Brain microvascular endothelial cell (primary cell): Measurements from ENCODE around the gene ZBTB7C.

ENCODE experiments used
- DNase-seq: peaks from one replicate; pipeline ENCODE4 v3.0.0-alpha.2; 2020
- H3K27ac ChIP-seq: fragments of 250-450 bp; sonication (Bioruptor Pico); 2 replicates; pipeline ENCODE4 v1.5.1; 2020; ENCODE audit warnings: mild to moderate bottlenecking, moderate library complexity
- H3K27me3 ChIP-seq: fragments of 250-450 bp; sonication (Bioruptor Pico); replicated peaks from 2 replicates; pipeline ENCODE4 v1.5.1; 2020; ENCODE audit warnings: mild to moderate bottlenecking
- H3K36me3 ChIP-seq: fragments of 250-450 bp; sonication (Bioruptor Pico); replicated peaks from 2 replicates; pipeline ENCODE4 v1.5.1; 2020; ENCODE audit warnings: mild to moderate bottlenecking
- H3K4me3 ChIP-seq: 2 replicates; pipeline ENCODE4 v1.5.1; 2011; ENCODE audit warnings: low read depth, mild to moderate bottlenecking, control low read depth, low read length, moderate library complexity
- CTCF ChIP-seq: IDR thresholded peaks from 2 replicates; pipeline ENCODE4 v1.5.1; 2011; ENCODE audit warnings: low read depth, mild to moderate bottlenecking, moderate library complexity, low read length, control low read depth, inconsistent platforms; ENCODE audit errors: missing control alignments
- in situ Hi-C: cut with HindIII; loops from 2 replicates; pipeline ENCODE4 v1.10.0; 2017; ENCODE audit warnings: low sequenced_read_pairs, low pct_ligation_motif_present

ZBTB7C gene

DNA sequence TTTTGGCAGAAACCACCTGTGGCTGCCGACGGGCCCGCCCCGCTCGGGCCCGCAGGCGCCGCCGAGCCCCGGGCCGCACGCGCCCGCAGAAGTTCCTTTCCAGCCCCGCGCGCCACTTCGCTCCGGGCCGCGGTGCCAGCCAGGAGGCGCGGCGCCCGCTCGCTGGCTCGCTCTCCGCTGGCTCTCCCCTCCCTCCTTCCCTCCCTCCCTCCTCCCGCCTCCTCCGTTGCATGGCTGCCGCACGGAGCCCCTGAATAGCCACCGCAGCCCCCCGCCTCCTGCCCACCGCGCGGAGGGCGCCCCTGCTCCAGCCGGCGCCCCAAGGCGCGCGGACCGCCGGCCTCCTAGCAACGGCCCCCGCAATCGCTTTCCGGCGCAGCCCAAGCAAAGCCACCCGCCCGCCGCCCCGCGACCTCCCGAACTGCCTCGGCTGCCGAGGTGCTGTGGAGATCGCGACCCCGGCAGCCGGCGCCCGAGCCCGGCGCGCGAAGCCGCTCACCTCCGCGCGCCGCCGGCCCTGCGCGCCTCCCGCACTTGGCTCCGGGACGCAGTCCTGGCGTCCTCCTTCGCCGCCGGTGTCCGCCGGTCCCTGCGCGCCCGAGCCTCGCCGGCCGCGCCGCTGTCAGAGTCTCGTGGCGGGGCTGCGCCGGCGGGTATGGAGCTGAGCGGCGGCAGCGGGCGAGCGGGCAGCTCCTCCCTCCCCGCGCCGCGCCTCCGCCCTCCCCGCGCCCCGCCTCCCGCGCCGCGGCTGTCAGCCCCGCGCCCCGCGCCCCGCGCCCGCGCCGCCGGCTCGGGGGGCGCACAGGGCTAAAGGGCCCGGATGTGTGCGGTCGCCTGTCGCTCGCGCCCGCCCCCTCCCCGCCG lies at the start of gene ZBTB7C:
TSS of gene ZBTB7C (minus strand) at position 657 of the 864 bp plus-strand sequence.
- Histone ChIP-seq H3K27me3 (peaks cover 51% of the 10 kb centered on the region), H3K36me3 (no peaks in the 10 kb centered on the region), H3K27ac (no peak within 1 kb of the TSS), H3K4me3 (peak within 1 kb of the TSS; percentile 70)
- in situ Hi-C loops = no loop called here
- no peak for TF ChIP-seq CTCF
- no peak for DNase-seq

DNA sequence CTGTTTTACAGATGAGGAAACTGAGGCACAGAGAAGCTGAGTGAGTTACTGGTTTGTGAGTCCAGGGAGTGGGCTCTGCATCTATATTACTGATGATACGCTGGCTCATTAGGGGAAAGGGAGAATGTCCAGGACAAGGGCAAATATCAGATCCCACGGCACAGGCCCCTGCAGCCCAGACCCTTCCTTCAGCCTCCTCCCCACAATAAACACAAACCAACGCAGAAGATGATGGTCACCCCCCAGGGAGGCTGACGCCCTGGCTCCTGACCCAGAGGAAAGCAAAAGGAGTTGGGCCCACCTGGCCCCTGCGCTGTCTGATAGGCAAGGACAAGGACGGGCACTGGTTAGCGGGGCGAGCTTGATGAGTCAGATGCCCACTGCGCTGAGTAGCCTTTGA lies 47.7 kb upstream of the ZBTB7C start:
- no peak overlapping the region for H3K27ac ChIP-seq
- in situ Hi-C loops = no loop called here
- no peak overlapping the region for H3K4me3 ChIP-seq
- peaks cover 5% of the 10 kb centered on the region for H3K27me3 ChIP-seq
- no peak for TF ChIP-seq CTCF
- no peaks in the 10 kb centered on the region for H3K36me3 ChIP-seq
- DNase-seq = no peak

DNA sequence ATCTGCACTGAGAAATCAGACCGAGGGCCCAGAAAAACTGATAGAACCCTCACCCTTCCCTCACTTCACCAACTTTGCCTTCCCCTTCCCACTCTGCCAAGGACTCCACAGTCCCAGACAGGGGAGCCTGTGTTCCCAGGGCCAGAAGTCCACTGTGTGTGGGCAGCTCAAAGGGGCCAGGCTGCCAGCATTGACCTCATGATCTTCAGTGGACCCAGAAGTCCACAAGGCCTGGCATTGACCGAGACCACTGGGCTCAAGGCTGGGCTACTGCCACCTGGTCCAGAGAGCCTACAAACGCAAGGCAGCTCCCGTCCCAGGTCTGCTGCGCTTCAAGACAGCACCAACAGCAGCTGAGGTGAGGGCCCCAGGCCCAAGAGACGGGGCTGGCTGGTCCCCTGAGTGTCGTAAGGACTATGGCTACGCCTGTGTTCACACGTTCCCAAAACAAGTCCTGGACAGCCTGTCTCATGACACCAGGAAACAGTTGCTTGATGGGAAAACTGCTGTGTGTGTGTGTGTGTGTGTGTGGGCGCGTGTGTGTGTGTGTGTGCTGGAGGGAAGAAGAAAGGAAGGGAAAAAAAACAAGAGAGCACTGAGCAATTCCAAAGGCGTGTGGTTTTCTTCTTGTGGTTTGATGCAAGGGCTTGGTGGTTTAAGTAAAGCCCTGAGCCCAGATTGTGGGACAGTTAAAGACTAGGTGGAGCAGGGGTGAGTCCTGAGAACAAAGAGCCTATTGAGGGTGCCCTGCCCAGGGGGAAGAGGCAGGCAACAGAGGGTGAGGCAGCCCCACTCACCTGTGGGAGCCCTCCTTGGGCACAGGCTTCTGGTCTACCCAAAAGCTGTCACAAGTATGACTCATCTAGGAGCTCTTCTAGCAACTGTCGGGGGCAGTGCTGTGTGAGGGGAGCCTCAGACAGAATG lies 46.6 kb upstream of the ZBTB7C start:
- in situ Hi-C loops = no loop called here
- H3K4me3 ChIP-seq = no peak overlapping the region
- DNase-seq = peak; percentile 88
- TF ChIP-seq CTCF = no peak
- H3K27ac ChIP-seq = no peak overlapping the region
- peaks cover 5% of the 10 kb centered on the region for H3K27me3 ChIP-seq
- no peaks in the 10 kb centered on the region for H3K36me3 ChIP-seq

DNA sequence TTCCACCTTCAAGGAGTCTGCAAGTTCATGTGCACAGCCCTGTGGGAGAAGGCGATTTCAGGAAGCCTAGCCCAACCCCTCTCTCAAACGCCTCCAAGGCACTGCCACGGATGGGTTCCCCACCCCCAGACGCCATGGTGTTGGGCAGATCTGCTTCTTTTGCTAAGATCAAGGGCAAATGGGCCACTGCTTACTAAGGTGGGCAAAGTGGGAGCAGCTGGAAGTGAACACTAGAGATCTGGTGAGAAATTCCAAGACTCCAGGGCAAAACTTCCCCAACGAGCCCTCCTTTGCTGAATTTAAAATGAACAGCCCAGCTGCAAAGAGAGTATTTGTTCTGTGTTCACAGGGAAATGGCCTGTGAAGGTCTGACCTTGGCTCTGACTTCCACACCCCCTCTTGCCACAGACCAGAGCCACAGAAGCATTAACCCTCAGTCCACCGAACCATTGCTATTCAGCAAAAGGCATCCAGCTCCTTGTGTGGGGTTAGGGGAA lies 45.1 kb upstream of the ZBTB7C start:
- H3K36me3 ChIP-seq = no peaks in the 10 kb centered on the region

More for the DNA sequence above, 45.1 kb upstream of the ZBTB7C start:
- in situ Hi-C loops = no loop called here
- H3K27me3 ChIP-seq = peaks cover 17% of the 10 kb centered on the region
- no peak overlapping the region for H3K27ac ChIP-seq
- no peak overlapping the region for H3K4me3 ChIP-seq
- no peak for DNase-seq
- TF ChIP-seq CTCF = no peak
